Pulmonary artery endothelial cell (primary cell): ENCODE measurements around the gene SEC16A. TPM values are rescaled to one million over a fixed set of nuclear protein-coding genes. Genes with fewer than 3 reads are reported as not detected.
A peak's percentile ranks its signal among the peaks of the same experiment; 100 is the strongest.

ENCODE experiments used
- DNase-seq: peaks from one replicate; pipeline ENCODE4 v3.0.0-alpha.2; 2011; ENCODE audit warnings: low read depth, low spot score
- total RNA-seq: library from RNA; depleted of rRNA; stranded (reverse); fragments of >200 nt; gene quantifications from 2 replicates; pipeline ENCODE4 v1.2.3, GENCODE V29; 2014

Gene SEC16A, protein sequence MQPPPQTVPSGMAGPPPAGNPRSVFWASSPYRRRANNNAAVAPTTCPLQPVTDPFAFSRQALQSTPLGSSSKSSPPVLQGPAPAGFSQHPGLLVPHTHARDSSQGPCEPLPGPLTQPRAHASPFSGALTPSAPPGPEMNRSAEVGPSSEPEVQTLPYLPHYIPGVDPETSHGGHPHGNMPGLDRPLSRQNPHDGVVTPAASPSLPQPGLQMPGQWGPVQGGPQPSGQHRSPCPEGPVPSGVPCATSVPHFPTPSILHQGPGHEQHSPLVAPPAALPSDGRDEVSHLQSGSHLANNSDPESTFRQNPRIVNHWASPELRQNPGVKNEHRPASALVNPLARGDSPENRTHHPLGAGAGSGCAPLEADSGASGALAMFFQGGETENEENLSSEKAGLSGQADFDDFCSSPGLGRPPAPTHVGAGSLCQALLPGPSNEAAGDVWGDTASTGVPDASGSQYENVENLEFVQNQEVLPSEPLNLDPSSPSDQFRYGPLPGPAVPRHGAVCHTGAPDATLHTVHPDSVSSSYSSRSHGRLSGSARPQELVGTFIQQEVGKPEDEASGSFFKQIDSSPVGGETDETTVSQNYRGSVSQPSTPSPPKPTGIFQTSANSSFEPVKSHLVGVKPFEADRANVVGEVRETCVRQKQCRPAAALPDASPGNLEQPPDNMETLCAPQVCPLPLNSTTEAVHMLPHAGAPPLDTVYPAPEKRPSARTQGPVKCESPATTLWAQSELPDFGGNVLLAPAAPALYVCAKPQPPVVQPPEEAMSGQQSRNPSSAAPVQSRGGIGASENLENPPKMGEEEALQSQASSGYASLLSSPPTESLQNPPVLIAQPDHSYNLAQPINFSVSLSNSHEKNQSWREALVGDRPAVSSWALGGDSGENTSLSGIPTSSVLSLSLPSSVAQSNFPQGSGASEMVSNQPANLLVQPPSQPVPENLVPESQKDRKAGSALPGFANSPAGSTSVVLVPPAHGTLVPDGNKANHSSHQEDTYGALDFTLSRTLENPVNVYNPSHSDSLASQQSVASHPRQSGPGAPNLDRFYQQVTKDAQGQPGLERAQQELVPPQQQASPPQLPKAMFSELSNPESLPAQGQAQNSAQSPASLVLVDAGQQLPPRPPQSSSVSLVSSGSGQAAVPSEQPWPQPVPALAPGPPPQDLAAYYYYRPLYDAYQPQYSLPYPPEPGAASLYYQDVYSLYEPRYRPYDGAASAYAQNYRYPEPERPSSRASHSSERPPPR (N-terminal part only)
- total RNA-seq, result 18.8 and 19.9 TPM in 2 replicates

DNA sequence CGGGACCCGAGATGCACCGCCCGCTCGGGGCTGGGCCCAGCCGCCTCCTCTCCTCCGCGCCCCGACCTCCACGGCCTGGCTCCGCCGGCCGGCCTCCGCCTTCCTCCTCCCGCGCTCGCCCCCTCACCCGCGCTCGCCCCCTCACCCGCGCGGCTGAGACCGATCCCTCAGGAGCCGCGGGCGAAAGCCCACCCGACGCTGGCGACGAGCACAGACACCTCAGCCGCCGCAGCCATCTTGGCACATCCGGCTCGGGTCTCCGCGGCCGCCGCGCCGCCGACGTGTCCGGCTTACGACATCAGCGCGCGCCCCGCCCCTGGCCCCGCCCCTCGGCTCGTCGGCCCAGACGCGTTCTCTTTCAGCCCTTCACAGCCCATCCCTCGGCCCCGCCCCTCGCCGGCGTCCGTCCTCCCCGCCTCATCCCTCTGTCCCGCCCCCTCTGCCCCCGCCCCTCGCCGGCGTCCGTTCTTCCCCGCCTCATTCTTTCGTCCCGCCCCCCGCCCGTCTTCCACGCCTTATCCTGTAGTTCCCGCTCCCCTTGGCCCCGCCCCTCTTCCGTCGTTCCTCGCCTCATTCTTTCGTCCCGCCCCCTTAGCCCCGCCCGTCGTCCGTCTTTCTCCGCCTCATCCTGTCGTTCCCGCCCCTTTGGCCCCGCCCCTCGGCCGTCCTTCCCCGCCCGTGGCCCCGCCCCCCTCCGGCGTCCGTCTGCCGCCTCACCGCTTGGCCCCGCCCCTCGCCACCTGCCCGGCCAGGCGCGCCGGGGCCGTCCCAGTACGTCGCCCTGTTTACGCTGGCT lies at the start of gene SEC16A:
TSS of gene SEC16A (minus strand) at position 248 of the 796 bp plus-strand sequence. CDS start 5,425 bp downstream, outside the sequence.
- peak; percentile 89 for DNase-seq

DNA sequence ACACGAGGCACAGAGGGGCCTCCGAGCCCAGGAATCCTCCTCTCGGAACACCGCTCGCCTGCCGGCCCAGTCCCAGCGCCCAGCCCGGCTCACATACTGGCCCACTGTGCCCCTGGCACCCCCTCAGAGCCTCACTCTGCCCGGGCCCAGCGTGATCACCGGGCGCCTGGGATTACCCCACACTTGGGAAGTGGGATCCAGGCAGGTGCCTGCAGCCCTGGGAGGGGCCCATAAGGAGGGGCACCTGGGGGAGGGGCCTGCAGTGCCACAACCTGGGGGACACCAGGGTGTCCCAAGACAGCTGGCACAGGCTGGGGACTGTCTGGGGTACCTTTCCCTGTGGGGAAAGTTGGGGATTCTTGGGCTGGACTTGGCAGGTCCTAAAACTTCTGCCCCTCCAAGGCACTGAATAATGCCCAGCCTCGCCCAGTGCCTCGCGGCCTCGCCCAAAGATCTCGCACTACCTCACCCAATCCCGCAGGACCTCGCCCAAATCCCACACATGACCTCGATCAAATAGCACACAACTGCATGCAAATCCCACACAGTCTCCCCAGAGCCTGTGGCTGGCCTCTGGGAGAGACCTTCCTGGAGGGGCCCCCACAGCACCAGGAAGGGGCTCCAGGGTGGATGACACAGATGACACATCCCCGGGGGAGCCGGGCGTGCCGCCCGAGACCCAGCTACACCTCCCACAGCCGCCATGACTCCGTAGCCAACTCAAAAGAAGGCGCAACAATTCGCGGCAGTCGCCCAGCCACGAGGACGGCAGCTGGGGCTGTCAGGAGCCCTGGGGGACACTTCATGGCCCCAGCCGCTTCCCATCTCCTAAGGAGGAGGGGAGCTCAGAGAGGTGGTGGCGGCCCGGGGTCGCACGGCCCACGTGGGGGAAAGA lies 49.3 kb upstream of the SEC16A start:
- DNase-seq, result no peak

GRCh38 chr9:136531186-136531903 lies 48.5 kb upstream of the SEC16A start:
- DNase-seq, result no peak

GRCh38 chr9:136530461-136531089 lies 47.7 kb upstream of the SEC16A start:
- DNase-seq, result no peak

GRCh38 chr9:136529516-136530460 lies 46.9 kb upstream of the SEC16A start:
- DNase-seq, result peak; percentile 69

DNA sequence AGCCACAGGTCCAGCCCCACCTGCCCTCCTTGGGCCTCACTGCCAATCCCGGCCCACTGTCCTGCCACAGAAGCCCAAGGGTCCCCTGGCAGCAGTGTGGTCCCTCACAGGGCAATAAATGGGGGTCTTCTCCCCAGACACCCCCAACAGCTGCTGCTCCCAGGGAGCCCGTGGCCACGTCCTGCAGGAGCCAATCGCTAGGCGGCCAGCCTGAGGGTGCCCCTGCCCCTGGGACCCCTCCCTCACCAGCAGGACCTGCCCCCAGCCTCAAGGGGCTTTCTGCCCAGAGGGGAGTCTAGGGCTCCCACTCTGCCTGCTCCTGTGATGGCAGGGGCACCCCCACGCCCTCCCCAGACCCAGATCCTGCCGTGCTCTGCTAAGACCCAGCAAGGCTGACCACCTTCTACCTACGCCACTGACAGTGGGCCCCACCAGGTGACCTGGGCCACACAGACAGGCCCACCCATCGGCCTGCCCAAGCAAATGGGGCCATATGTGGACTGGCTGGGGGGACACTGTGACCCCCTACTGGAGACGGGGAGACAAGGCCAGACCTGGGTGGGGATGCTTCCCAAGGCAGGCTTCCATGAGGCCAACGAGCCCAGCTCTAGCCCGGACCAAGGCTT lies 46.0 kb upstream of the SEC16A start:
- DNase-seq, result no peak

- DNase-seq, result no peak
Observed at GRCh38 chr9:136527721-136528710, 45.2 kb upstream of the SEC16A start.

- DNase-seq, result no peak
Observed at GRCh38 chr9:136527131-136527530, 44.3 kb upstream of the SEC16A start.

DNA sequence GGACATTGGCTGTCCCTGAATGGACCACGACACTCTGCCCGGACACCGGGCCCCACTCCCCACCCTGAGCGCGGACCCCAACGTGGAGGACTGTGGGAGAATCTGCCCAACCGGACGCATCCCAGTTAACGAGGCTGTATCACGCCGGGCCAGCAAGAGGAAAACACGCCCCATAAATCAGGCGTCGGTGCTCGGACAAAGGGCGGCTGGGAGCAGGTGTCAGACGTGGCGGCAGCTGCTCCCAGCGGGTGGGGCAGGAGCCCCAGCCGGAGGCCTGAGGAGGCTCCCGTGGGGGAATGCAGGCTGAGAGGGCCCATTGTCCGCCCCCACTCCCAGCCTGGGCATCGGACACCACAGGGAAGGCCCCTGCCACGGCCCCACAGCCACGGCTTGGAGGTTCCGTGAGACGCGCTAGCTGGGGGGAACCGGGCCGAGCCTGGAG lies 43.8 kb upstream of the SEC16A start:
- DNase-seq, result no peak

DNA sequence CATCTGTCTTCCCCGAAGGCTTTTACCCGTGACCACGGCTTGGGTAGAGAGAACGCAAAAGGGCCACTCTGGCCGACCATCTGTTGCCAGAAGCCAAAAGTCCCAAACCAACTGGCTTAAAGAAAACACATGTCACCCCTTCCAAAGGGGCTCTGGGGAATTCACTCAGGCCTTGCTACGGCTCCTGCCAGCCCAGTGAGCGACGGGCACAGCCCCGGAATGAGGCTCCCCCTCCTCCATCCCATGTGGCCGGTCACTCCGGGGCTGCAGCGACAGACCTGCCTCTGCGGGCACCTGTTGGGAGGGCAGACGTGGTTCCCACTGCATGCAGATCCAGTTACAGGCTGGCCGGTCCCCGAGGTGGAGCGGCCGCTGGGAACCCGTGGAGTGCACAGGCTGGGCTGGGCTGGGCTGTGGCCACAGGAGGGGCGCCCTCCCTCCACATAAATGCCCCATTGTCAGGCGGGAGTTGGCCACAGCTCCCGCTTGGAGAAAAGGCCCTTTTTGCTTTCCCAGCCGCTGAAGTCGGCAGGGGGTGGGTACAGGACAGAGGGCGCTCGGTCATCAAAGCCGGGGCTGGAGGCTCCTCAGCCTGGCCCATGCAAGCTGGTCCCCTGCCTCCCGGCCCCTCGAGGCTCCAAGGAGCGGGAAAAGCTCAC lies 43.1 kb upstream of the SEC16A start:
- DNase-seq, result no peak

GRCh38 chr9:136525207-136525606 lies 42.4 kb upstream of the SEC16A start:
- no peak for DNase-seq

DNA sequence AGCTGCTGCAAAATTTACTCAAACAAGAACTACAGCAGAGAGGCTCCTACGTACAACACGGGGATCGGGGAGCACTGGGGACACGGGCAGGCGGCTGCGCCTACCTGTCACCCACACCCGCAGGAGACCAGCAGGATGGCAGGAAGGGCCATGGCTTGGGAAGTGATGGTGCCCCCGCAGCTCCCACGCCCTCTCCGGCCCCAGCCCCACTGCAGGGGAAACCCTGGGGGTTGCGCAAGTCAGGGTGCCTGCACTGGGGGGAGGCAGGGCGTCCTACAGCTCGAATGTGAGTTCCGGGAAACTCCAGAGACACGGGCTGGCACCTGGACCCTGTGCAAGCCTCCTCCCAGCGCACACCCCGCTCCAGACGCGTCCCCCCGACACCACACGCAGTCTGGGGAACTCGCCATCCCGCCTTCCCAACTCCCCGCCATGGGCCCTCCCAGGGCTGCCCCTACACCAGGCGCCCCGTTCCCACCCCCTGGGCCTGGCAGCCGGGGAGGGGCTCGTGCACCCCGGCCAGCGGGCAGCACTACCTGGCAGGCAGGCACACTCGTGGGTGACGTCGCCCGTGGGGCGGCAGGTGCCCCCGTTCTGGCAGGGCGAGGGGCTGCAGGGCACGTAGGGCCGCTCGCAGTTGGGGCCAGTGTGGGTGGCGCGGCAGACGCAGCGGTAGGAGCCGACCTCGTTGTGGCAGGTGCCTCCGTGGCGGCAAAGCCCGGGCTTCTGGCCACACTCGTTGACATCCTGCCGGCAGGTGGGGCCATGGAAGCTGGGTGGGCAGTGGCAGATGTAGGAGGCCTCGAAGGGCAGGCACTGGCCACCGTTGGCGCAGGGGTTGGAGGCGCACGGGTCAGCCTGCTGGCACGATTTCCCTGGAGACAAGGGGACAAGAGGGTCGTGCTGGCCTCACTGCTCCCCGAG lies 39.7 kb upstream of the SEC16A start:
- no peak for DNase-seq

GRCh38 chr9:136521537-136521936 lies 38.7 kb upstream of the SEC16A start:
- DNase-seq, result no peak

- DNase-seq, result no peak
Observed at GRCh38 chr9:136520053-136520540, 37.3 kb upstream of the SEC16A start.
